D721Med (cell line): Measurements from ENCODE around the gene SEC14L1.

Experiments used
- DNase-seq: peaks from one replicate; pipeline ENCODE4 v3.0.0; 2011; ENCODE audit warnings: low spot score; ENCODE audit not compliant: insufficient read length
- FAIRE-seq: peaks from 2 replicates; lab custom pipeline; 2011; peaks lifted over from hg19 to GRCh38; lab: Jason Lieb, UNC
- CTCF ChIP-seq: IDR thresholded peaks from 2 replicates; pipeline ENCODE4 v1.5.1; 2012; ENCODE audit warnings: mild to moderate bottlenecking, control low read depth; ENCODE audit not compliant: insufficient read depth; ENCODE audit errors: missing control alignments

SEC14L1 gene

GRCh38 chr17:77194179-77194578 lies 53.4 kb downstream of the SEC14L1 start:
- DNase-seq (no peak), FAIRE-seq (no peak)
- TF ChIP-seq CTCF: no peak

- no peak for TF ChIP-seq CTCF
- no peak for DNase-seq
- FAIRE-seq: no peak
Observed at GRCh38 chr17:77196251-77196650, 55.5 kb downstream of the SEC14L1 start.

GRCh38 chr17:77197115-77197514 lies 56.3 kb downstream of the SEC14L1 start:
- DNase-seq: no peak
- no peak for FAIRE-seq

GRCh38 chr17:77200711-77201110 lies 59.9 kb downstream of the SEC14L1 start:
- DNase-seq (no peak), FAIRE-seq (no peak)
- TF ChIP-seq CTCF: no peak

More at GRCh38 chr17:77197115-77197514, 56.3 kb downstream of the SEC14L1 start:
- no peak for TF ChIP-seq CTCF

GRCh38 chr17:77203436-77203835 lies 62.7 kb downstream of the SEC14L1 start:
- no peak for FAIRE-seq
- no peak for DNase-seq
- no peak for TF ChIP-seq CTCF

- DNase-seq: no peak
- FAIRE-seq: no peak
- TF ChIP-seq CTCF: no peak
Observed at GRCh38 chr17:77203846-77204245, 63.1 kb downstream of the SEC14L1 start.

- DNase-seq: no peak
- TF ChIP-seq CTCF: no peak
Observed at GRCh38 chr17:77204536-77204935, 63.8 kb downstream of the SEC14L1 start.

More at GRCh38 chr17:77204536-77204935, 63.8 kb downstream of the SEC14L1 start:
- FAIRE-seq: no peak
